HG03442 (cell line): Measurements from ENCODE around the gene NLK.

ENCODE experiments used
- ATAC-seq: cut with Tn5 transposase; IDR thresholded peaks from one replicate; pipeline ENCODE4 v1.9.1; 2021; ENCODE audit warnings: mild to moderate bottlenecking, moderate library complexity; ENCODE audit not compliant: unreplicated experiment

Gene NLK

GRCh38 chr17:28039251-28039650 lies 3.2 kb upstream of the NLK start:
- ATAC-seq: no peak

DNA sequence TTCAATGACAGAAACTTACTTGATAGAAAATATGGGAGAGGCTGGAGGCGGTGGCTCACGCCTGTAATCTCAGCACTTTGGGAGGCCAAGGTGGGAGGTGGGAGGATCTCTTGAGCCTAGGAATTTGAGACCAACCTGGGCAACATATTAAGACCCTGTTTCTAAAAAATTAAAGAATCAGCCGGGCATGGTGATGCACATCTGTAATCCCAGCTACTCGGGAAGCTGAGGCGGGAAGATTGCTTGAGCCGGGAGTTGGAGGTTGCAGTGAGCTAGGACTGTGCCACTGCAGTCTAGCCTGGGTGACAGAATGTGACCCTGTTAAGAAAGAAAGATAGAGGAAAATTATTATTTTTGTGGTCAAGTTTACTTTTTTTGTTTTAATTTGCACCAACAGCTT lies 2.1 kb upstream of the NLK start:
- no peak for ATAC-seq

GRCh38 chr17:28041068-28041843 lies 1.2 kb upstream of the NLK start:
- peak; percentile 85 for ATAC-seq

GRCh38 chr17:28041844-28042656 lies 427 bp upstream of the NLK start:
- ATAC-seq: peak; percentile 10

DNA sequence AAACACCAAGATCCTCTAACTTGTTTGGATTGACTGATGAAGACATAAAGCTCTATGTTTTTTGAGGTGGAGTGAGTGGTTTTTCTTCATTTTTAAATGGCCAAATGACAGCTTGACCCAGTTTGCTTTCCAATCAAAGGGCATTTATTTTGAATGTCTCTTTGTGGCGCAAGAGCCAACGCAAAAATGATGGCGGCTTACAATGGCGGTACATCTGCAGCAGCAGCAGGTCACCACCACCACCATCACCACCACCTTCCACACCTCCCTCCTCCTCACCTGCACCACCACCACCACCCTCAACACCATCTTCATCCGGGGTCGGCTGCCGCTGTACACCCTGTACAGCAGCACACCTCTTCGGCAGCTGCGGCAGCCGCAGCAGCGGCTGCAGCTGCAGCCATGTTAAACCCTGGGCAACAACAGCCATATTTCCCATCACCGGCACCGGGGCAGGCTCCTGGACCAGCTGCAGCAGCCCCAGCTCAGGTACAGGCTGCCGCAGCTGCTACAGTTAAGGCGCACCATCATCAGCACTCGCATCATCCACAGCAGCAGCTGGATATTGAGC lies 329 bp downstream of the NLK start:
- ATAC-seq: no peak

GRCh38 chr17:28043296-28043695 lies 819 bp downstream of the NLK start:
- no peak for ATAC-seq

GRCh38 chr17:28043741-28044140 lies 1.3 kb downstream of the NLK start:
- ATAC-seq: no peak

DNA sequence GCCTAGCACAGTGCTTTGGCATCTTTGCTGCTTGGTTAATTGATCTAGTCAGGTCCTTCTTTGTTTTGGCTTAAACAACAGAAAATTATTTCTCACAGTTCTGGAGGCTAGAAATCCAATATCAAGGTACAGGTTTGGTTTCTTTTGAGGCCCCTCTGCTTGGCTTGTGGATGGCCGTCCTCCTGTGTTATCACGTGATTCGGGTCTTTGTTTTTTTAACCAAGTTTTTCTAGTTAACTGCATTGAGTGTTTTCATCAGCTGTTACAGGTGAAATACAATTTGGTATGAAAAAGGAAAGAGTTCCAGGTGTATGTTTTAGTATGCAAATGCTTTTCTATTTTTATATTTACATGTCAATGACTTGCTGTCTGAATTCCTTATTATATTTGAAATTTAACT lies 2.8 kb downstream of the NLK start:
- ATAC-seq: no peak

- ATAC-seq: no peak
These were observed 3.8 kb downstream of the NLK start for GRCh38 chr17:28046034-28046825.

DNA sequence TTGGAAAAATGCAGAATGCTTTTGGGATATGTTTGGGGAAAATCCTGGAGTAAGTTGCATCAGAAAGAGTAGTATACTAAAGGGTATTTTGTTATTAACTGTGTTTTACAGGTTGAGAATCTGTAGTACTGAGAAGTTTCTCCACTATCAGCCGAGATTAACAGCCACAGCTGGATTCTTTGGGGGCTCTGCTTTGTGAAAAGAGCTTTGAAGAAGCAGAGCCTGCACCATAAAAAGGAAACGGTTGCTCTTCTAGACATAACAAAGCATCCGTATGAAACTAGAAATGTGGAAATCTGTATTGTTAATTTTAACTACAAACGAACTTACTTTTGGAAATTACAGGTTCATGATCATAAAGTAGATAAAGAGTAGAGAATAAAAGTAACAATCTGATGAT lies 5.3 kb downstream of the NLK start:
- ATAC-seq: no peak

DNA sequence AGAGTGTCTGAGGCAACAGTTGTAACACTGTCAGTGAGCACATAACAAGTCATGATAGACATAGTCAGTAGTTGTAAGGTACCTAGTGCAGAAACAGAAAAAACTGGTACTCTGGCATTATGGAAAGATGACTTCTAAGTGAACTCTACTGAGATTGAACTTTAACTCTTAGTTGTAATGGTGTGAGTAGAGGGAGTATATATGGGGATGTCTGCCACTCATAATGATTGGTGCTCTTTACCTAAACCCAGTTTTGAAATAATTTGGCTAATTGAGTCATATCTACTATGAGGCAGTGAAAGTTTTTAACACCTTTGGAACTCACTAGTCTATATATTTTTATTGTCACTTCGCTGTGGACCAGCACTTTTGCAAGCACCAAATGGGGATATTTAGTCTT lies 6.6 kb downstream of the NLK start:
- ATAC-seq: no peak

- ATAC-seq: no peak
These were observed 10.7 kb downstream of the NLK start for GRCh38 chr17:28053044-28053670.

DNA sequence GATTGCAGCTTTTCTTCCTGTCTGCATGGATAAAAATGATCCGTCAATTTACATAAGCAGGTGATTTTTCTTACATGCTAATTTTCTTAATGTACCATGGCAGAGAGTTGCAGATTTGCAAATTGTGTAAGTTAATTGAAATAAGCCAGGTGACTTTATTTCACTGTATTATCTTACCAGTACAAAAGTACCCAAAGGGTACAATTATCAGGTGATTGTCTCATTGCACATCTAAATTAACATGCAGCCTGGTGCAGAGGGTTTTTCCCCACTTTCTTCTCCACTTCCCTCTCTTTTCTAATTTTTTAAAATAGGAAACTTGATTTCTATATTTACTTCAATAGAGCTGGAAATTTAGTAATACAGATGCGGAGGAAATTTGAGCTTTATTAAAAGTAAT lies 11.2 kb downstream of the NLK start:
- ATAC-seq: no peak

DNA sequence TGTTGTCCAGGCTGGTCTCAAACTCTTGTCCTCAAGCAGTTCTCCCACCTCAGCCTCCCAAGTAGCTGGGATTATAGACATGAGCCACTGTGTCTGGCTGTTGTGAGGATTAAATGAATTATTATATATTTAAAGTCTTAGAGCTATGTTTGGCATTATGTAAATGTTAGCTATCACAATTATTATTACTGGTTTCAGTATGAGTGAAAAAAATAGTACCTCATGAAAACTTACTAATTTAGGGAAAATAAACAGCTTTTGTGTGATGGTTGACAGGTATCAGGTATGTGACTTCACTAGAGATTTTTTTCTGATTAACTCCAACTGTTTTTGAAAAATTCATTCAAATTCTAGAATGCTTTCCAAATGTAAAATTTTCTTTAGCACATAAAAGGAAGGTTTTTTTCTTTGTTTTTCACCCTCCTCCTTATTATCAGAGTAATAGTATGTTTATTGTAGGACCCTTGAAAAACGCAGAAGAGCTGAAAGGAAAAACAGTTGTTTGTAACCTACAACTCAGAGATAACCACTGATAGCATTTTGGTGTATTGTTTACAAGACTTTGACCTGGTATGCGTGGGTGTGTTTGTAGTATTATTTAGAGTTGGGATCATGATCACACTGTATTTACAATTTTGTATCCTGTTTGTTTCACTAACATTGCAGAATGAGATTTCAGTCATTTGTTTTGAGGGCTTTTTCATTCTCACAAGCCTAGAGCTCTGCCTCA lies 13.2 kb downstream of the NLK start:
- no peak for ATAC-seq

GRCh38 chr17:28056276-28056620 lies 13.8 kb downstream of the NLK start:
- no peak for ATAC-seq

GRCh38 chr17:28057731-28058246 lies 15.3 kb downstream of the NLK start:
- peak; percentile 77 for ATAC-seq

DNA sequence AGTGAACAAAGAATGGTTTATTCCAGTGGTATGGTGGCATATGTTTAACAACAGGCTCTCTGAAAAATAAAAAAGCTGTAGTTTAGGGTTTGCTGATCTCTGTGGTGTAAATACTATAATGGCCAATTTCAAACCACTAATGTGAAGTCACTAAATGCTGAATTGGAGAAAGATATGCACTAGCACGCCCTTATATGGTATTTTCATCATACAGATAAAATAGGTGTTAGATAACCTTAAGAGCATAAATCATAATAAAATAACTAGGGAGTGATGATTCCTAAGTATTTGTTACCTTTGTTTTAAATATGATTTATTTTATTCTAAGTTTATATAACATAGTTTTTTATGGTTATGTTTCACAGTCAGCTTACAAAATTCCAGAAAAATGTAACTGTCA lies 17.2 kb downstream of the NLK start:
- no peak for ATAC-seq

GRCh38 chr17:28065706-28066105 lies 23.2 kb downstream of the NLK start:
- ATAC-seq: no peak

GRCh38 chr17:28069061-28069460 lies 26.6 kb downstream of the NLK start:
- no peak for ATAC-seq

DNA sequence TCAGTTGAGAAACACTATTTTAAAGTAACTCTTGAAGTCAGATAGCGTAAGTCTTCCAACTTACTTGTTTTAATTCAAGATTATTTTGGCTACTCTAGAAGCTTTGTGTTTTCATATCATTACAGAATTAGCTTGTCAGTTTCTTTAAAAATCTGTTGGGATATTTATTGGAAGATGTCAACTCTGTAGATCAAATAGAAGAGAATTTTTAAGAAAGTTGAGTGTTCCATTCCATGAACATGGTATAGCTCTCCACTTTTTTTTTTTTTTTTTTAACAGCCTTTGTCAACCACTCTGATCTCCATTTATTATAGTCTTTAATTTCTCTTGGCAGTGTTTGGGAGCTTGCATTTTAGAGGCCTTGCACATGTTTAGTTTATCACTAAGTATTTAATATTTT lies 28.7 kb downstream of the NLK start:
- ATAC-seq: no peak
